ENCODE results near the gene TSGA10IP.

DNA sequence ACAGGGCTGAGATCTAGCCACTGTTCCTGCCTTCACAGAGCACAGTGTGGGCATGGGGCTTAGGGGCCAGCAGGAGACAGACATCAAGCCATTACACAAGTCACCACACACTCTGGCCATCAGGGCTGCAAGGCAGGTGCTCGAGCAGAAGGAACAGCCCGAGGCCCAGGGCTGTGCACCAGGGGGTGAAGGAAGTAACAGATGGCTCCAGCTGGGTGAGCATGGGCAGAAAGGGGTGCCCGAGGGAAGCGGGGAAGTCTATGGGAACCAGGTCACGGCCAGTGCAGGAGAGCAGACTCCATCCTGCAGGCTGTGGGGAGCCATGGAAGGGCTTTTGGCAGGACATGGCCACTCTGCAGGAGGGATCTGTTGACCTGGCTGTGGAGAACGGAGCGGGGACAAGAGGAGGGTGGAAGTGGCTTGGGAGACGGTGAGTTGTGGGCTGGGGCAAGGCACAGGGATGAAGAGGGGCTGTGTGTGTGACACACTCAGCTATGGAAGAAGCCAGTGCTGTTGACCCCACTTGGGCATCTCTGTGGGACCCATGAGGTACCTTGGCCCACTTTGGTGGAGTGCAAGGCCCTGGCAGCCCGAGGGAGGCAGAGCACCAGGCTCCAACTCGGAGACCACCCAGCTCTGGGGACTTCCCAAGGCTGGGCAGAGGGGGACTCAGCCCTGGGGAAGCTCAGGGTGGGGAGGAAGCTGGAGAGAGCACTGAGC is 30.0 kb upstream of the TSGA10IP start:
- no peak for TF ChIP-seq POLR2A (IDR thresholded peaks at IDR 0.05)
- TF ChIP-seq POLR2AphosphoS5 (IDR thresholded peaks at IDR 0.05), result no peak

Data from breast epithelium (tissue), 3 donors.